HG03280 (cell line): Measurements from ENCODE around the gene CYB5R4.

Experiments
- ATAC-seq: cut with Tn5 transposase; IDR thresholded peaks from one replicate; pipeline ENCODE4 v1.9.1; 2021; ENCODE audit warnings: mild to moderate bottlenecking, moderate library complexity; ENCODE audit not compliant: unreplicated experiment

Gene CYB5R4

GRCh38 chr6:83859410-83860358, at the start of gene CYB5R4:
Gene CYB5R4 (plus strand): TSS chr6:83859689. CDS start chr6:83859783, 94 bp downstream.
- peak; percentile 99 for ATAC-seq

GRCh38 chr6:83812595-83812994, 46.9 kb upstream of the CYB5R4 start:
- no peak for ATAC-seq

GRCh38 chr6:83815631-83816272, 43.7 kb upstream of the CYB5R4 start:
- ATAC-seq: no peak

GRCh38 chr6:83822629-83823169, 36.8 kb upstream of the CYB5R4 start:
- ATAC-seq: no peak

GRCh38 chr6:83824388-83824801, 35.1 kb upstream of the CYB5R4 start:
- ATAC-seq: no peak

- no peak for ATAC-seq
Measured at GRCh38 chr6:83824831-83825230, 34.7 kb upstream of the CYB5R4 start.

GRCh38 chr6:83827050-83827449, 32.4 kb upstream of the CYB5R4 start:
- no peak for ATAC-seq

- no peak for ATAC-seq
Measured at GRCh38 chr6:83838727-83839126, 20.8 kb upstream of the CYB5R4 start.

- no peak for ATAC-seq
Measured at GRCh38 chr6:83844170-83844569, 15.3 kb upstream of the CYB5R4 start.

- no peak for ATAC-seq
Measured at GRCh38 chr6:83846291-83846690, 13.2 kb upstream of the CYB5R4 start.

- ATAC-seq: peak; percentile 72
Measured at GRCh38 chr6:83847179-83847578, 12.3 kb upstream of the CYB5R4 start.

GRCh38 chr6:83849127-83849526, 10.4 kb upstream of the CYB5R4 start:
- ATAC-seq: no peak

GRCh38 chr6:83849610-83850009, 9.9 kb upstream of the CYB5R4 start:
- ATAC-seq: no peak

GRCh38 chr6:83852528-83853177, 6.8 kb upstream of the CYB5R4 start:
- ATAC-seq: no peak

- ATAC-seq: no peak
Measured at GRCh38 chr6:83853178-83854000, 6.1 kb upstream of the CYB5R4 start, which contains the start of gene RIPPLY2. Gene RIPPLY2 (plus strand): TSS chr6:83853360. CDS start chr6:83853417, 57 bp downstream.

GRCh38 chr6:83854001-83854501, 5.4 kb upstream of the CYB5R4 start:
- no peak for ATAC-seq

GRCh38 chr6:83854766-83855165, 4.7 kb upstream of the CYB5R4 start:
- ATAC-seq: no peak

- ATAC-seq: no peak
Measured at GRCh38 chr6:83860359-83860755, 868 bp downstream of the CYB5R4 start.

GRCh38 chr6:83860782-83861495, 1.4 kb downstream of the CYB5R4 start:
- no peak for ATAC-seq
